GM19455 (cell line): ENCODE data around the gene PLXNB2.

Experiments used
- ATAC-seq: cut with Tn5 transposase; IDR thresholded peaks from one replicate; pipeline ENCODE4 v1.9.1; 2021; ENCODE audit not compliant: unreplicated experiment

Gene PLXNB2

GRCh38 chr22:50313021-50313420, 5.6 kb upstream of the PLXNB2 start:
- no peak for ATAC-seq

GRCh38 chr22:50312371-50312770, 4.9 kb upstream of the PLXNB2 start:
- ATAC-seq = no peak

- no peak for ATAC-seq
Measured at GRCh38 chr22:50311606-50312351, 4.3 kb upstream of the PLXNB2 start.

GRCh38 chr22:50310949-50311444, 3.6 kb upstream of the PLXNB2 start:
- ATAC-seq = no peak

- ATAC-seq = no peak
Measured at GRCh38 chr22:50310031-50310722, 2.7 kb upstream of the PLXNB2 start.

GRCh38 chr22:50309601-50309991, 2.1 kb upstream of the PLXNB2 start:
- no peak for ATAC-seq

- no peak for ATAC-seq
Measured at GRCh38 chr22:50308986-50309600, 1.6 kb upstream of the PLXNB2 start.

- ATAC-seq = no peak
Measured at GRCh38 chr22:50308597-50308935, 1.1 kb upstream of the PLXNB2 start.

- no peak for ATAC-seq
Measured at GRCh38 chr22:50307890-50308596, 597 bp upstream of the PLXNB2 start.

- no peak for ATAC-seq
Measured at GRCh38 chr22:50305923-50306566, 1.4 kb downstream of the PLXNB2 start.

- ATAC-seq = no peak
Measured at GRCh38 chr22:50305393-50305922, 2.0 kb downstream of the PLXNB2 start.

- no peak for ATAC-seq
Measured at GRCh38 chr22:50304528-50305392, 2.7 kb downstream of the PLXNB2 start.

- ATAC-seq = no peak
Measured at GRCh38 chr22:50303848-50304527, 3.5 kb downstream of the PLXNB2 start.

GRCh38 chr22:50303515-50303847, 4.0 kb downstream of the PLXNB2 start:
- no peak for ATAC-seq

- no peak for ATAC-seq
Measured at GRCh38 chr22:50302564-50302963, 4.9 kb downstream of the PLXNB2 start.

GRCh38 chr22:50302041-50302541, 5.4 kb downstream of the PLXNB2 start:
- no peak for ATAC-seq

- no peak for ATAC-seq
Measured at GRCh38 chr22:50301581-50301991, 5.9 kb downstream of the PLXNB2 start.

- no peak for ATAC-seq
Measured at GRCh38 chr22:50300620-50301257, 6.7 kb downstream of the PLXNB2 start.
